Cerebellar cortex (tissue), 1 donor: Measurements from ENCODE around the gene CDC20.
A peak's percentile ranks its signal among the peaks of the same experiment; 100 is the strongest.
"Not testable (repeated sequence)": the region's sequence is repeated elsewhere in the genome, so short reads cannot be mapped to it uniquely, and the experiment has no call there.

Source experiments
- DNase-seq: peaks from one replicate; pipeline ENCODE4 v3.0.0-alpha.2; 2015; ENCODE audit warnings: low spot score

CDC20 gene

GRCh38 chr1:43358121-43358745 lies 548 bp upstream of the CDC20 start:
- DNase-seq = peak; percentile 48

- DNase-seq = no peak
Measured at GRCh38 chr1:43359696-43360095, 915 bp downstream of the CDC20 start.

- no peak for DNase-seq
Measured at GRCh38 chr1:43360616-43361015, 1.8 kb downstream of the CDC20 start.

- DNase-seq = no peak
Measured at GRCh38 chr1:43363283-43363934, 4.6 kb downstream of the CDC20 start.

GRCh38 chr1:43363935-43364525 lies 5.2 kb downstream of the CDC20 start:
- no peak for DNase-seq

- DNase-seq = no peak
Measured at GRCh38 chr1:43365678-43366077, 6.9 kb downstream of the CDC20 start.

GRCh38 chr1:43366179-43366578 lies 7.4 kb downstream of the CDC20 start:
- no peak for DNase-seq

- no peak for DNase-seq
Measured at GRCh38 chr1:43366601-43367025, 7.8 kb downstream of the CDC20 start.

- DNase-seq = peak; percentile 35
Measured at GRCh38 chr1:43367026-43367903, 8.5 kb downstream of the CDC20 start.

GRCh38 chr1:43367904-43368645 lies 9.3 kb downstream of the CDC20 start, which contains the start of gene ELOVL1:
TSS of gene ELOVL1 (minus strand) at chr1:43368011. CDS start at chr1:43365609, 2,402 bp downstream.
- DNase-seq = peak; percentile 71

- no peak for DNase-seq
Measured at GRCh38 chr1:43368646-43369020, 9.9 kb downstream of the CDC20 start.

- DNase-seq = not testable (repeated sequence)
Measured at GRCh38 chr1:43369779-43370178, 11.0 kb downstream of the CDC20 start.

- no peak for DNase-seq
Measured at GRCh38 chr1:43370564-43370963, 11.8 kb downstream of the CDC20 start.

GRCh38 chr1:43372172-43372571 lies 13.4 kb downstream of the CDC20 start:
- DNase-seq = no peak

- DNase-seq = peak; percentile 57
Measured at GRCh38 chr1:43373066-43373940, 14.5 kb downstream of the CDC20 start.

- DNase-seq = no peak
Measured at GRCh38 chr1:43376723-43377235, 18.0 kb downstream of the CDC20 start.

- no peak for DNase-seq
Measured at GRCh38 chr1:43377831-43378230, 19.1 kb downstream of the CDC20 start.

- DNase-seq = no peak
Measured at GRCh38 chr1:43379476-43379875, 20.7 kb downstream of the CDC20 start.

- no peak for DNase-seq
Measured at GRCh38 chr1:43381612-43382011, 22.8 kb downstream of the CDC20 start.

GRCh38 chr1:43382027-43382779 lies 23.4 kb downstream of the CDC20 start:
- peak; percentile 79 for DNase-seq
